ENCODE results near the gene SGIP1. TPM values are rescaled to one million over a fixed set of nuclear protein-coding genes. Genes with fewer than 3 reads are reported as not detected.

Gene SGIP1
- polyA plus RNA-seq, 3 donors, result not detected

GRCh38 chr1:66693856-66694255 is 159.9 kb downstream of the SGIP1 start:
- no peaks in the 10 kb centered on the region for H3K27me3 ChIP-seq (ENCODE audit: control insufficient read depth in 2 of 2, insufficient read depth in 2 of 2, low read length in 2 of 2)
- H2AFZ ChIP-seq (ENCODE audit: insufficient read depth, low read depth, low read length, poor library complexity, severe bottlenecking), result no peak overlapping the region
- H3K27ac ChIP-seq (ENCODE audit: low read depth in 1 of 2, low read length in 2 of 2), result no peak overlapping the region
- no peaks in the 10 kb centered on the region for H3K36me3 Mint-ChIP-seq
- H4K20me1 ChIP-seq (ENCODE audit: insufficient read depth, low read length), result no peaks in the 10 kb centered on the region
- H3K9me3 ChIP-seq (replicated peaks in 1 of 2; ENCODE audit: control insufficient read depth in 1 of 2, insufficient read depth in 1 of 2, low read length in 2 of 2), result no peaks in the 10 kb centered on the region
- H3K4me3 Mint-ChIP-seq, result no peak overlapping the region
- H3K9me3 Mint-ChIP-seq, result no peaks in the 10 kb centered on the region
- no peaks in the 10 kb centered on the region for H3K79me2 ChIP-seq (ENCODE audit: insufficient read depth, low read length)
- H3K36me3 ChIP-seq (replicated peaks in 1 of 2; ENCODE audit: control insufficient read depth in 1 of 2, insufficient read depth in 2 of 2, low read length in 2 of 2), result no peaks in the 10 kb centered on the region
- no peak for DNase-seq
- no peak overlapping the region for H3K9ac ChIP-seq (ENCODE audit: insufficient read depth, low read length, poor library complexity, severe bottlenecking)
- peaks cover 0 to 2% (median 0%) of the 10 kb centered on the region in 3 donors for H3K27me3 Mint-ChIP-seq (ENCODE audit: low read depth in 3 of 3)
- TF ChIP-seq, protein P1, sequence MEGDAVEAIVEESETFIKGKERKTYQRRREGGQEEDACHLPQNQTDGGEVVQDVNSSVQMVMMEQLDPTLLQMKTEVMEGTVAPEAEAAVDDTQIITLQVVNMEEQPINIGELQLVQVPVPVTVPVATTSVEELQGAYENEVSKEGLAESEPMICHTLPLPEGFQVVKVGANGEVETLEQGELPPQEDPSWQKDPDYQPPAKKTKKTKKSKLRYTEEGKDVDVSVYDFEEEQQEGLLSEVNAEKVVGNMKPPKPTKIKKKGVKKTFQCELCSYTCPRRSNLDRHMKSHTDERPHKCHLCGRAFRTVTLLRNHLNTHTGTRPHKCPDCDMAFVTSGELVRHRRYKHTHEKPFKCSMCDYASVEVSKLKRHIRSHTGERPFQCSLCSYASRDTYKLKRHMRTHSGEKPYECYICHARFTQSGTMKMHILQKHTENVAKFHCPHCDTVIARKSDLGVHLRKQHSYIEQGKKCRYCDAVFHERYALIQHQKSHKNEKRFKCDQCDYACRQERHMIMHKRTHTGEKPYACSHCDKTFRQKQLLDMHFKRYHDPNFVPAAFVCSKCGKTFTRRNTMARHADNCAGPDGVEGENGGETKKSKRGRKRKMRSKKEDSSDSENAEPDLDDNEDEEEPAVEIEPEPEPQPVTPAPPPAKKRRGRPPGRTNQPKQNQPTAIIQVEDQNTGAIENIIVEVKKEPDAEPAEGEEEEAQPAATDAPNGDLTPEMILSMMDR (IDR thresholded peaks at IDR 0.05), result no peak
- H3K4me1 ChIP-seq (ENCODE audit: control insufficient read depth in 1 of 2, insufficient read depth in 2 of 2, low read length in 2 of 2), result no peaks in the 10 kb centered on the region
- H3K27ac Mint-ChIP-seq, result no peak overlapping the region
- H3K4me2 ChIP-seq (replicated peaks; ENCODE audit: extremely low read depth, low read length, poor library complexity, severe bottlenecking), result no peak overlapping the region
- no peak overlapping the region for H3K4me3 ChIP-seq (replicated peaks in 1 of 3; ENCODE audit: low read depth in 2 of 3, low read length in 3 of 3)
- no peaks in the 10 kb centered on the region for H3K4me1 Mint-ChIP-seq
- intact Hi-C loops (cut with micrococcal nuclease), result no loop called here

DNA sequence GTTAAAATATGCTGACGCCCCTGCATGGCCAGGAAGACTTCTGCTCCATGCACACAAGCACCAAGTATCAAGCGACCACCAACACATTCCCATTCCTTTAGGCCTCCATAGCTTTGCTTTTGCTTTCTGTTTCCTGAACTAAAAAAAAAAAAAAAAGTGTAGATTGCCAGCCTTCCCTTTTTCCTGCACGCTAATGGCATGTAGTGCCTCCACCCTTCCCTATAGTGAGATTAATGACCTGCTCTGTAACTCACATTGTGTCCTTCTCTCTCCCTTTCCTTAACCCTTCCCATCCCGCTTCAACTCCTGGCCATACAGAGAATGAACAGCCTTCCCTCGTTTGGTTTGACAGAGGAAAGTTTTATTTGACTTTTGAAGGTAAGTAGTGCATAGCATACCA is 161.2 kb downstream of the SGIP1 start:
- TF ChIP-seq, protein P1 (IDR thresholded peaks at IDR 0.05), result no peak
- intact Hi-C loops (cut with micrococcal nuclease), result no loop called here
- Mint-ChIP-seq H3K9me3 (no peaks in the 10 kb centered on the region), H3K27ac (peak overlapping the region in 2 of 7 donors; percentile 10 to 55), H3K4me1 (no peaks in the 10 kb centered on the region), H3K4me3 (peak overlapping the region in 1 of 2 donors; percentile 86), H3K27me3 (ENCODE audit: low read depth in 3 of 3) (peaks cover 0 to 3% (median 0%) of the 10 kb centered on the region in 3 donors), H3K36me3 (no peaks in the 10 kb centered on the region)
- Histone ChIP-seq H3K4me3 (replicated peaks in 1 of 3; ENCODE audit: low read depth in 2 of 3, low read length in 3 of 3) (no peak overlapping the region), H3K27me3 (ENCODE audit: control insufficient read depth in 2 of 2, insufficient read depth in 2 of 2, low read length in 2 of 2) (no peaks in the 10 kb centered on the region), H3K4me2 (replicated peaks; ENCODE audit: extremely low read depth, low read length, poor library complexity, severe bottlenecking) (no peak overlapping the region), H3K27ac (ENCODE audit: low read depth in 1 of 2, low read length in 2 of 2) (no peak overlapping the region), H3K79me2 (ENCODE audit: insufficient read depth, low read length) (no peaks in the 10 kb centered on the region), H3K9ac (ENCODE audit: insufficient read depth, low read length, poor library complexity, severe bottlenecking) (no peak overlapping the region), H4K20me1 (ENCODE audit: insufficient read depth, low read length) (no peaks in the 10 kb centered on the region), H3K4me1 (ENCODE audit: control insufficient read depth in 1 of 2, insufficient read depth in 2 of 2, low read length in 2 of 2) (no peaks in the 10 kb centered on the region), H3K9me3 (replicated peaks in 1 of 2; ENCODE audit: control insufficient read depth in 1 of 2, insufficient read depth in 1 of 2, low read length in 2 of 2) (no peaks in the 10 kb centered on the region), H2AFZ (ENCODE audit: insufficient read depth, low read depth, low read length, poor library complexity, severe bottlenecking) (no peak overlapping the region), H3K36me3 (replicated peaks in 1 of 2; ENCODE audit: control insufficient read depth in 1 of 2, insufficient read depth in 2 of 2, low read length in 2 of 2) (no peaks in the 10 kb centered on the region)
- DNase-seq, result no peak
- WGBS (ENCODE audit: insufficient coverage), result 20% methylated on average over 2 of the region's 5 CpGs

Measured in CD14-positive monocyte (primary cell).